ENCODE measurements around the gene PSD4.
A peak's percentile ranks its signal among the peaks of the same experiment; 100 is the strongest.

PSD4 gene

GRCh38 chr2:113164930-113165585, 8.7 kb upstream of the PSD4 start:
- no peak for TF ChIP-seq CTCF (IDR thresholded peaks at IDR 0.05)
- peaks cover 31% of the 10 kb centered on the region for H3K4me1 Mint-ChIP-seq
- no peak for DNase-seq
- H3K27me3 Mint-ChIP-seq (ENCODE audit: low read depth, poor library complexity), result peaks cover 6% of the 10 kb centered on the region
- H3K36me3 Mint-ChIP-seq (ENCODE audit: low read depth), result no peaks in the 10 kb centered on the region
- peak overlapping the region; percentile 41 for H3K27ac Mint-ChIP-seq
- no peak overlapping the region for H3K4me3 Mint-ChIP-seq
- no peaks in the 10 kb centered on the region for H3K9me3 Mint-ChIP-seq

GRCh38 chr2:113166187-113166645, 7.6 kb upstream of the PSD4 start:
- Mint-ChIP-seq H3K4me1 (peaks cover 31% of the 10 kb centered on the region), H3K27me3 (ENCODE audit: low read depth, poor library complexity) (peaks cover 11% of the 10 kb centered on the region), H3K36me3 (ENCODE audit: low read depth) (no peaks in the 10 kb centered on the region), H3K9me3 (no peaks in the 10 kb centered on the region), H3K27ac (no peak overlapping the region), H3K4me3 (no peak overlapping the region)
- no peak for TF ChIP-seq CTCF (IDR thresholded peaks at IDR 0.05)
- DNase-seq, result no peak

- Mint-ChIP-seq H3K4me3 (no peak overlapping the region), H3K27ac (no peak overlapping the region)
Measured at GRCh38 chr2:113167115-113167932, 6.4 kb upstream of the PSD4 start.

GRCh38 chr2:113167962-113168340, 5.8 kb upstream of the PSD4 start:
- DNase-seq, result no peak
- H3K36me3 Mint-ChIP-seq (ENCODE audit: low read depth), result no peaks in the 10 kb centered on the region
- peaks cover 31% of the 10 kb centered on the region for H3K4me1 Mint-ChIP-seq
- no peak overlapping the region for H3K27ac Mint-ChIP-seq
- H3K4me3 Mint-ChIP-seq, result no peak overlapping the region
- H3K9me3 Mint-ChIP-seq, result no peaks in the 10 kb centered on the region
- H3K27me3 Mint-ChIP-seq (ENCODE audit: low read depth, poor library complexity), result peaks cover 11% of the 10 kb centered on the region
- no peak for TF ChIP-seq CTCF (IDR thresholded peaks at IDR 0.05)

More at GRCh38 chr2:113167115-113167932, 6.4 kb upstream of the PSD4 start:
- Mint-ChIP-seq H3K9me3 (no peaks in the 10 kb centered on the region), H3K4me1 (peaks cover 31% of the 10 kb centered on the region), H3K27me3 (ENCODE audit: low read depth, poor library complexity) (peaks cover 11% of the 10 kb centered on the region), H3K36me3 (ENCODE audit: low read depth) (no peaks in the 10 kb centered on the region)
- no peak for TF ChIP-seq CTCF (IDR thresholded peaks at IDR 0.05)
- no peak for DNase-seq

- no peak for DNase-seq
- H3K36me3 Mint-ChIP-seq (ENCODE audit: low read depth), result no peaks in the 10 kb centered on the region
- H3K4me1 Mint-ChIP-seq, result peaks cover 28% of the 10 kb centered on the region
- no peak overlapping the region for H3K27ac Mint-ChIP-seq
- no peak overlapping the region for H3K4me3 Mint-ChIP-seq
- H3K27me3 Mint-ChIP-seq (ENCODE audit: low read depth, poor library complexity), result peaks cover 11% of the 10 kb centered on the region
- H3K9me3 Mint-ChIP-seq, result no peaks in the 10 kb centered on the region
- no peak for TF ChIP-seq CTCF (IDR thresholded peaks at IDR 0.05)
Measured at GRCh38 chr2:113169002-113169530, 4.7 kb upstream of the PSD4 start.
